Measurements from ENCODE around the gene PTCH2. TPM values are rescaled to one million over a fixed set of nuclear protein-coding genes. Genes with fewer than 3 reads are reported as not detected.

Gene PTCH2
- total RNA-seq, 1 experiment from 2014 or later: 0.79 TPM

DNA sequence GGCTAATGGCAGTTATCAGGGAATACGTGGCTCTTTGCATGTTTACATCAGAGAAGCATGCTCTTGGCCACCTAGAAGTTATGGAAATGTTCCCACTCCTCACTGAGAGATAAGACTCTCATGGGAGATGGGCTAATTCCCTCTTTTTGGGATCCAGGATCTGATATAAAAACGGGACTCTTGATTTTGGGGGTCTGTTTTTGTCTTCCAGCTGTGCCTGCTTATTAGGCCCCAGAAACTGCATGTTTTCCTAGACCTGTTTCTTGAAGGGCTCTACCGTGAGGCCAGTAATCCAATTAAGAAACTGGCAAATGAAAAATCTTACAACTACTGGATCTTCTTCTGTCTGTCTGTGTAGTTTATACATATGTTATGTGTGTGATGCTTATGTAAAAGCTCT is 47.0 kb upstream of the PTCH2 start:
- Histone ChIP-seq H2BK15ac (ENCODE audit: low read depth, low read length) (no peak overlapping the region), H3K4me1 (ENCODE audit: insufficient read depth, low read length) (no peaks in the 10 kb centered on the region), H2BK20ac (ENCODE audit: low read depth, low read length, poor library complexity, severe bottlenecking) (no peak overlapping the region), H3K4me2 (ENCODE audit: insufficient read depth, insufficient read length, low read length) (no peak overlapping the region), H4K5ac (ENCODE audit: insufficient read length, low read depth, low read length) (no peak overlapping the region), H3K9me3 (ENCODE audit: control insufficient read depth, low read depth, low read length) (peaks cover 35% of the 10 kb centered on the region), H3K18ac (ENCODE audit: insufficient read length, low read depth, low read length) (no peak overlapping the region), H4K20me1 (ENCODE audit: control insufficient read depth, insufficient read depth, insufficient read length) (no peaks in the 10 kb centered on the region), H3K27me3 (ENCODE audit: insufficient read depth, low read length) (no peaks in the 10 kb centered on the region), H4K8ac (replicated peaks; ENCODE audit: insufficient read length, low read depth, low read length) (no peak overlapping the region), H3K27ac (ENCODE audit: insufficient read length, low read depth, low read length) (no peak overlapping the region), H3K14ac (ENCODE audit: insufficient read depth, low read length) (no peak overlapping the region), H2BK120ac (ENCODE audit: low read depth, low read length, poor library complexity, severe bottlenecking) (no peak overlapping the region), H3K79me2 (ENCODE audit: insufficient read depth, low read length) (no peaks in the 10 kb centered on the region), H3K4ac (ENCODE audit: low read depth, low read length) (no peak overlapping the region), H3K56ac (ENCODE audit: insufficient read length, low read depth, low read length) (no peak overlapping the region), H3K23me2 (ENCODE audit: insufficient read length, low read depth, low read length, poor library complexity, severe bottlenecking) (no peaks in the 10 kb centered on the region), H3K23ac (ENCODE audit: insufficient read length, low read depth, low read length) (no peak overlapping the region), H2AK5ac (ENCODE audit: insufficient read length, low read length) (no peak overlapping the region), H3T11ph (ENCODE audit: low read length) (no peak overlapping the region), H4K91ac (ENCODE audit: insufficient read length, low read depth, low read length) (no peak overlapping the region), H2BK5ac (ENCODE audit: insufficient read length, low read length) (no peak overlapping the region), H2BK12ac (ENCODE audit: insufficient read length, low read depth, low read length) (no peak overlapping the region), H3K79me1 (ENCODE audit: insufficient read depth, low read depth, low read length, poor library complexity, severe bottlenecking) (no peaks in the 10 kb centered on the region), H3K9ac (ENCODE audit: extremely low read depth, insufficient read length, low read length) (no peak overlapping the region), H2AFZ (ENCODE audit: low read length) (no peak overlapping the region)
- WGBS (ENCODE audit: extremely low coverage, insufficient read length, low lambda C conversion rate): no CpG with 5 or more reads among the region's 3 CpGs
- DNase-seq: no peak
- Mint-ChIP-seq H3K27me3 (ENCODE audit: low read depth) (no peaks in the 10 kb centered on the region; the same call in 1 of the 2 replicates), H3K36me3 (ENCODE audit: insufficient read depth in 1 of 3, low read depth in 3 of 3) (peaks cover 65 to 67% (median 65%) of the 10 kb centered on the region in 3 experiments), H3K27ac (no peak overlapping the region), H3K9me3 (peaks cover 40 to 61% of the 10 kb centered on the region in 2 experiments), H3K4me1 (peaks cover 1% of the 10 kb centered on the region in 2 experiments; a peak in 3 of 4 replicates), H3K4me3 (no peak overlapping the region)
- TF ChIP-seq CTCF (conservative IDR thresholded peaks at IDR 0.05): no peak
